Measurements from ENCODE around the gene SEPTIN1. TPM values are rescaled to one million over a fixed set of nuclear protein-coding genes. Genes with fewer than 3 reads are reported as not detected.

SEPTIN1 gene
- total and polyA plus RNA-seq, 2 of the 13 experiments (the other 11 are each of a cell fraction or from before 2014, with no cell fraction given): 0.18 to 0.67 TPM

DNA sequence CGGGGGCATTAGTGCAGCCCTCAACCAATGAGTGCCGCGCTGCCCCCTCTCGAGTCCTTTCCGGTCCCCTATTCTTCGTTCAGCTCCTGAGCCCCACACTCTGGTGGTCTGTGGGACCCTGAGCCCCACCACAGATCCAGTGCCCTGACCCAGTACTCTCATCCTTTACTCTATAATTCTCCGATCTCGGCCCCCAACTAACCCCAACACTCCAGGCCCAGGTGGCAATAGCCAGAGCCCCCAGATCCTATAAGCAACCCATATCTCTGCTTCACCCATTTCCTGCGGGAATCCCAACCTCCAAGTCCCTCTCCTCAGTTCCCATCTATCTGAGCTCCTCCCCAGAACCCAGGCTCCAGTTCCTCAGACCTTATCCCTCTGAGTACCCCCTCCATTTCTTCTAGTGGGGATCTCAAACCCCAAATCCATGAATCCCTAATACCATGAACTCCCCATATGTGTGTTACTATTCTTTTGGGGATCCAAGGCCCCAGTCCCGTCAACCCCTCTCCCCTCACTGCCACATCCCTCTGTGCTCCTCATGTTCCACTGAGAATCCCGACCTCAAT is 11.0 kb downstream of the SEPTIN1 start (continued):
- TF ChIP-seq, protein P1, sequence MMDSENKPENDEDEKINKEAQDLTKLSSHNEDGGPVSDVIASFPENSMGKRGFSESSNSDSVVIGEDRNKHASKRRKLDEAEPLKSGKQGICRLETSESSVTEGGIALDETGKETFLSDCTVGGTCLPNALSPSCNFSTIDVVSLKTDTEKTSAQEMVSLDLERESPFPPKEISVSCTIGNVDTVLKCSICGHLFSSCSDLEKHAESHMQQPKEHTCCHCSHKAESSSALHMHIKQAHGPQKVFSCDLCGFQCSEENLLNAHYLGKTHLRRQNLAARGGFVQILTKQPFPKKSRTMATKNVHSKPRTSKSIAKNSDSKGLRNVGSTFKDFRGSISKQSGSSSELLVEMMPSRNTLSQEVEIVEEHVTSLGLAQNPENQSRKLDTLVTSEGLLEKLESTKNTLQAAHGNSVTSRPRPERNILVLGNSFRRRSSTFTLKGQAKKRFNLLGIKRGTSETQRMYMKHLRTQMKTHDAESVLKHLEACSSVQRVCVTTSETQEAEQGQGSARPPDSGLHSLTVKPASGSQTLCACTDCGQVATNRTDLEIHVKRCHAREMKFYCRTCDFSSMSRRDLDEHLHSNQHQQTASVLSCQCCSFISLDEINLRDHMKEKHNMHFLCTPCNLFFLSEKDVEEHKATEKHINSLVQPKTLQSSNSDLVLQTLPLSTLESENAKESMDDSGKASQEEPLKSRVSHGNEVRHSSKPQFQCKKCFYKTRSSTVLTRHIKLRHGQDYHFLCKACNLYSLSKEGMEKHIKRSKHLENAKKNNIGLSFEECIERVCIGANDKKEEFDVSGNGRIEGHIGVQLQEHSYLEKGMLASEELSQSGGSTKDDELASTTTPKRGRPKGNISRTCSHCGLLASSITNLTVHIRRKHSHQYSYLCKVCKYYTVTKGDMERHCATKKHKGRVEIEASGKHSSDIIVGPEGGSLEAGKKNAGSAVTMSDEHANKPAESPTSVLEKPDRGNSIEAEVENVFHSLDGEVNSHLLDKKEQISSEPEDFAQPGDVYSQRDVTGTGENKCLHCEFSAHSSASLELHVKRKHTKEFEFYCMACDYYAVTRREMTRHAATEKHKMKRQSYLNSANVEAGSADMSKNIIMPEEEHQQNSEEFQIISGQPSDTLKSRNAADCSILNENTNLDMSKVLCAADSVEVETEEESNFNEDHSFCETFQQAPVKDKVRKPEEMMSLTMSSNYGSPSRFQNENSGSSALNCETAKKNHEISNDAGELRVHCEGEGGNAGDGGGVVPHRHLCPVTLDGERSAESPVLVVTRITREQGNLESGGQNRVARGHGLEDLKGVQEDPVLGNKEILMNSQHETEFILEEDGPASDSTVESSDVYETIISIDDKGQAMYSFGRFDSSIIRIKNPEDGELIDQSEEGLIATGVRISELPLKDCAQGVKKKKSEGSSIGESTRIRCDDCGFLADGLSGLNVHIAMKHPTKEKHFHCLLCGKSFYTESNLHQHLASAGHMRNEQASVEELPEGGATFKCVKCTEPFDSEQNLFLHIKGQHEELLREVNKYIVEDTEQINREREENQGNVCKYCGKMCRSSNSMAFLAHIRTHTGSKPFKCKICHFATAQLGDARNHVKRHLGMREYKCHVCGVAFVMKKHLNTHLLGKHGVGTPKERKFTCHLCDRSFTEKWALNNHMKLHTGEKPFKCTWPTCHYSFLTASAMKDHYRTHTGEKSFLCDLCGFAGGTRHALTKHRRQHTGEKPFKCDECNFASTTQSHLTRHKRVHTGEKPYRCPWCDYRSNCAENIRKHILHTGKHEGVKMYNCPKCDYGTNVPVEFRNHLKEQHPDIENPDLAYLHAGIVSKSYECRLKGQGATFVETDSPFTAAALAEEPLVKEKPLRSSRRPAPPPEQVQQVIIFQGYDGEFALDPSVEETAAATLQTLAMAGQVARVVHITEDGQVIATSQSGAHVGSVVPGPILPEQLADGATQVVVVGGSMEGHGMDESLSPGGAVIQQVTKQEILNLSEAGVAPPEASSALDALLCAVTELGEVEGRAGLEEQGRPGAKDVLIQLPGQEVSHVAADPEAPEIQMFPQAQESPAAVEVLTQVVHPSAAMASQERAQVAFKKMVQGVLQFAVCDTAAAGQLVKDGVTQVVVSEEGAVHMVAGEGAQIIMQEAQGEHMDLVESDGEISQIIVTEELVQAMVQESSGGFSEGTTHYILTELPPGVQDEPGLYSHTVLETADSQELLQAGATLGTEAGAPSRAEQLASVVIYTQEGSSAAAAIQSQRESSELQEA (CRISPR knock-in tag; IDR thresholded peaks at IDR 0.05; ENCODE audit: not compliant biosample characterization): no peak
- TF ChIP-seq SOX5 (CRISPR knock-in tag; IDR thresholded peaks at IDR 0.05; ENCODE audit: borderline replicate concordance): 0 out of 2 replicates have a peak, but pooled peaks have one; percentile 3
